Activated CD8-positive, alpha-beta memory T cell treated with anti-CD3 and anti-CD28 coated beads, Interleukin-2, amount 50 U/mL, for 4 hours (primary cell): ENCODE data around the gene METTL1.

Source experiments
- DNase-seq: peaks from one replicate; pipeline ENCODE4 v3.0.0-alpha.2; 2020

METTL1 gene

GRCh38 chr12:57751788-57752667, 19.9 kb downstream of the METTL1 start, which contains the start of gene CDK4:
Gene CDK4, minus strand, starts transcription at chr12:57752310. Its CDS starts 593 bp downstream, at chr12:57751717.
- peak; percentile 97 for DNase-seq

DNA sequence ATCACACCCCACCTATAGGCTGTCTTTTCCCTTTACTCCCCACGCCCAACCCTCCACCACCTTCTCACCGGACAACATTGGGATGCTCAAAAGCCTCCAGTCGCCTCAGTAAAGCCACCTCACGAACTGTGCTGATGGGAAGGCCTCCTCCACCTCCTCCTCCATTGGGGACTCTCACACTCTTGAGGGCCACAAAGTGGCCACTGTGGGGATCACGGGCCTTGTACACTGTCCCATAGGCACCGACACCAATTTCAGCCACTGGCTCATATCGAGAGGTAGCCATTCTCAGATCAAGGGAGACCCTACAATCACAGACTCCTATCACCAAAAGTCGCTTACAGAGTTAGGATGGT, 20.5 kb downstream of the METTL1 start:
- no peak for DNase-seq

- no peak for DNase-seq
Measured at GRCh38 chr12:57750561-57751431, 21.1 kb downstream of the METTL1 start.

- no peak for DNase-seq
Measured at GRCh38 chr12:57749061-57749460, 22.8 kb downstream of the METTL1 start.

GRCh38 chr12:57746025-57746424, 25.9 kb downstream of the METTL1 start:
- no peak for DNase-seq

- DNase-seq, result no peak
Measured at GRCh38 chr12:57745485-57745881, 26.4 kb downstream of the METTL1 start.

GRCh38 chr12:57744777-57745484, 27.0 kb downstream of the METTL1 start, which contains the start of gene TSPAN31:
Gene TSPAN31, plus strand, starts transcription at chr12:57745039. Its CDS starts 116 bp downstream, at chr12:57745155.
- DNase-seq, result peak; percentile 94

GRCh38 chr12:57744194-57744776, 27.6 kb downstream of the METTL1 start:
- peak; percentile 64 for DNase-seq

- DNase-seq, result no peak
Measured at GRCh38 chr12:57743769-57744168, 28.1 kb downstream of the METTL1 start.

- peak; percentile 74 for DNase-seq
Measured at GRCh38 chr12:57741844-57742738, 29.8 kb downstream of the METTL1 start.

DNA sequence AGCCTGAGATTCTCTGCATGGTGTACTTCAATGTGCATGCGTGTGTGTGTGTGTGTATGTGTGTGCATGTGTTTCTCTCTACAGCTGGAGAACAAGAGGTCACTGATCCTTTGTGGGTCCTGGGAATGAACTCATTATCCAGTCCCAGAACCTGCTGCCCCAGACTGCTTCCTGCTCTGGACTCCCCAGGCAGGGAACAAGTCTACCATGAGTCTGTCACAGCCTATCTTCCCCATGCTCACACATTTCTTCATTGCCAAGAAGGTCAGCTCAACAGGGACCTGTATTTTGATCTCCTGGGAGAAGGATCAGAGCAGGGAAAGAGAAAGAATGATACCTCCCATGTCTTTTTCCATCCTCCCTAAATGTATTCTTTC, 30.5 kb downstream of the METTL1 start:
- DNase-seq, result no peak

- DNase-seq, result peak; percentile 72
Measured at GRCh38 chr12:57740656-57741412, 31.1 kb downstream of the METTL1 start.

- DNase-seq, result no peak
Measured at GRCh38 chr12:57739914-57740538, 31.9 kb downstream of the METTL1 start.

DNA sequence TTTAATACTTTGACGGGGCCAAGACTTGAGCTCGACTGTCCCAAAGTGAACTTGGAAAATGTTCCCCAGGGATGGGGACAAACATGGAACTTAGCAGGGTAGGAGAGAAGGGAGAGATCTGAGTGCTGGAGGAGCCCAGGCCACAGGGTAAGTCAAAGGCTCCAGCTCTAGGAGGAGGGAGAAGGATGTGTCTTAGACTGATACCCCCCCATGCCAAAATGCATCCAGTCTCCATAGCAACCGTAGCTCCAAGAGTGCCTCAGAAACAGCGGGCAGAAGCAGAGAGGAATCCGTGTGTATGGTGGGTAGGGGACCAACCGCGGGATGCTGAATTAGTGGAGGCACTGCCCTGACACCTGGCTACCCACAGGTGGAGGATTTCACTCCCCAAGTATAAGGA, 32.5 kb downstream of the METTL1 start:
- DNase-seq, result no peak

DNA sequence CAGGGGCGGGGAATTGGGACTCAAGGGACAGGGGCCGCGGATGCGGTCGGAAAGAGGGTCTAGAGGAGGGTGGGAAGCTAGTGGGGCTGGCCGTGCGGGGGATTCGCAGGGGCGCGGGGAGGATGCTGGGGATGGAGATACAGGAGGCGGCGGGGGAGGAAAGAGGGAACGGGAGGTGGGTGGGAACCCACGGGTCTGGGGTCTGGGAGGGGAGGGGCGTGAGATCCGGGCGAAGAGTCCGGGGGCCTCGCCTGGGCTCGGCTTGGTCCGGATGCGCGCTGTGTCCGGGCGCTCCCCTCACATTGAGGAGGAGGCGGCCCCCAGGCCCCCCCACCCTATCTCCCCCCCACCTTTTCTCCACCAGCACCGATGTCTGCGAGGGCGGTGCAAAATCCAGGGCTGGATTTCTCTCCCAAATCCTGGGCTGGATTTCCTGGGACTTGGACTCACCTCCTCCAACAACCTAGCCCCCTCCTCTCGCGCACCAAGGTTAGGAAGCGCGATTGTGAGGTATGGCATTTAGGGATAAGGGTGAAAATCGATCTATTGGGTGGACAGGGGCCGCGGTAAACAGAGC, 33.2 kb downstream of the METTL1 start, which contains the start of gene AGAP2:
AGAP2 (minus strand) TSS at position 82 of the 577 bp plus-strand sequence. CDS start 496 bp downstream, outside the sequence.
- no peak for DNase-seq

DNA sequence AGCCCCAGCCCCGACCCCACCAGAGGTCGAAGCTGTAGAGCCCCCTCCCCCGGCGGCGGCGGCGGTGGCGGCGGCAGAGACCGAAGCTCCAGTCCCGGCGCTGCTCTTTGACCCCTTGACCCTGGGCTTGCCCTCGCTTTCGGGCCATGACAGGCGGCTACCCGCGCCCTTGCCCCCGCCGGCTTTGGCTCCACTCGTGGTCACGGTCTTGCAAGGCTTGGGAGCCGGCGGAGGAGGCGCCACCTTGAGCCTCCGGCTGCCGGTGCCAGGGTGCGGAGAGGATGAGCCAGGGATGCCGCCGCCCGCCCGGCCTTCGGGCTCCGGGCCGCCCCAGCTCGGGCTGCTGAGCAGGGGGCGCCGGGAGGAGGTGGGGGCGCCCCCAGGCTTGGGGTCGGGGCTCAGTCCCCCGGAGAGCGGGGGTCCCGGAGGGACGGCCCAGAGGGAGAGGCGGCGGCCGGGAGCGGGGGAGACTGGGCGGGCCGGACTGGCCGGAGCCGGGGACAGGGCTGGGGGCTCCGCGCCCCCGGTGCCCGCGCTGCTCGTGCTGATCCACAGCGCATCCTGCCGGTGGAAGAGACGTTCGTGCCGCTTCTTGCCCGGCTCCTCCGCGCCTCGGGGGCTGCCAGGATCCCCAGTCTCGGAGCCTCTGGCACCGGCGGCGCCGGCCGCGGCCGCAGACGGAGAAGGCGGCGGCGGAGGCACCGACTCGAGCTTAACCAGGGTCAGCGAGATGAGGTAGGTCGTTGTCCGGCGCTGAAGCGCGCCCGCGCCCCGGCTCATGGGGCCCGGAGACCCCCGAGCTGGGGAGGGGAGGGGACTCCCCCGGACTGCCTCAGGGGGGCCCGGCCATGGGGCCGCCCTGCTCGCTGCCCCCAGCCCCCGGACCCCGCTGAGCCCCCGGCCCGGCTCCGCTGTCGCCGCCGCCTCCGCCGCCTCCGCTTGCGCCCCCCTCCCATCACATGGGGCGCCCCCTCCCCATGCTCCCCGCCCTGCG, 34.1 kb downstream of the METTL1 start:
- no peak for DNase-seq

DNA sequence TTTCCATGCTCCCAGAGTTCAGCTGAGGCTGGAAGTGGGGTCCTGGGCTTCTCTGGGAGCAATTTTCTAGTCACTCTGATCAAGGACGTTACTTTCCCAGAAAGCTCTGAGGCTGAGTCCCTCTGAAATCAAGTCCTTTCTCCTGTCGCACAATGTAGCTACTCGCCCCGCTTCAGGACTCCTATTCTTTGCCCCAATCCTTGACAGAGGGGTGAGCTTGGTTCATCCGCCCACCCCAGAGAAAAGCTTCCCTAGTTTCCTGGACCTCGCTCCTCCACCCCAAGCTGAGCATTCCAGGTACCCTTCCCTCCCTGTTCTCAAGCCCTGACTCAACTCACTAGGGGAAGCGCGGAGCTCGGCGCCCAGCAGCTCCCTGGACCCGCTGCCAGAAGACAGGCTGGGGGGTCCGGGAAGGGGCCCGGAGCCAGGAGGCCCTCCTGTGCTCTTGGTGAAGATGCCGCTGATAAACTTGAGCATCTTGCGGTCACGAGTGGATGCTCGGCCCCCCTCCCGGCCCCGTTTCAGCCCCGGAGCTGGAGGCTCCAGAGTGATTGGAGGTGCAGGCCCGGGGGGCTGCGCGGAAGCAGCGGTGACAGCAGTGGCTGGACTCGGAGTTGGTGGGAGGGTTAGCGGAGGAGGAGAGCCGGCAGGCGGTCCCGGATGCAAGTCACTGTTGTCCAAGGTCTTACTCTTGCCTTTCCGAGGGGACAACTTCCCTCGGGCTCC, 35.0 kb downstream of the METTL1 start:
- no peak for DNase-seq
